Sigmoid colon (tissue), 4 donors: ENCODE results near the gene LRRC17.

Experiments used
- POLR2A ChIP-seq, 2 donors: fragments of 450-650 bp; IDR thresholded peaks; one replicate each; pipeline ENCODE4 v1.6.1; 2016; ENCODE audit warnings: antibody characterized with exemption in 2 of 2, mild to moderate bottlenecking in 2 of 2, moderate library complexity in 2 of 2
- POLR2AphosphoS5 ChIP-seq, 4 donors: sonication (generic); formaldehyde crosslinking; IDR thresholded peaks; one replicate each; pipeline ENCODE4 v1.6.1; 2017; ENCODE audit warnings: antibody characterized with exemption in 4 of 4
- TF ChIP-seq, protein P1 (sequence below), 4 experiments: fragments of 450-650 bp in 3 of 4; fragments of 200-600 bp in 1 of 4; IDR thresholded peaks; one replicate each; pipeline ENCODE4 v1.5.1; 2016 to 2019; ENCODE audit warnings: antibody characterized with exemption in 4 of 4, mild to moderate bottlenecking in 3 of 4, moderate library complexity in 2 of 4

DNA sequence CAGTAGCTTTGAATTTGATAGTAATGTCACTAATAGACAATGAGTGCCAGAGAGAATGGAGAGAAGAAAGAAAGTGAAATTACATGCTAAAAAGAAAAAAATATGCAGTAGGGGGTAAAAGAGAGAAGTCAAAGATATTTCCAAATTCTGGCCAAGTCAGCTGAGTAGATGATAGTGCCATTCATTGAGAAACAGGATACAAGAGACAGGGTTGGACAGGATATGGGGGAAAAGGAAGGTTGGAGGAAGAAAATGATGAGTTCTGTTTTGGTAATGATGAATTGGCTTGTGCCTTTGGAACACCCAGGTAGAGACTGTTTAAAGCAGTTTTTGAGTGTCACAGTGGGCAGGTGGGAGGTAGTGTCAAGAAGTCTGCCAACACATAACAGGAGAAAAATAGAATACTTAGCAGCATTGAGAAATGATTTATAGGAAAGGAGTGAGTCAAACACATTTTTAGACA is 78.3 kb downstream of the LRRC17 start:
- TF ChIP-seq, protein P1, sequence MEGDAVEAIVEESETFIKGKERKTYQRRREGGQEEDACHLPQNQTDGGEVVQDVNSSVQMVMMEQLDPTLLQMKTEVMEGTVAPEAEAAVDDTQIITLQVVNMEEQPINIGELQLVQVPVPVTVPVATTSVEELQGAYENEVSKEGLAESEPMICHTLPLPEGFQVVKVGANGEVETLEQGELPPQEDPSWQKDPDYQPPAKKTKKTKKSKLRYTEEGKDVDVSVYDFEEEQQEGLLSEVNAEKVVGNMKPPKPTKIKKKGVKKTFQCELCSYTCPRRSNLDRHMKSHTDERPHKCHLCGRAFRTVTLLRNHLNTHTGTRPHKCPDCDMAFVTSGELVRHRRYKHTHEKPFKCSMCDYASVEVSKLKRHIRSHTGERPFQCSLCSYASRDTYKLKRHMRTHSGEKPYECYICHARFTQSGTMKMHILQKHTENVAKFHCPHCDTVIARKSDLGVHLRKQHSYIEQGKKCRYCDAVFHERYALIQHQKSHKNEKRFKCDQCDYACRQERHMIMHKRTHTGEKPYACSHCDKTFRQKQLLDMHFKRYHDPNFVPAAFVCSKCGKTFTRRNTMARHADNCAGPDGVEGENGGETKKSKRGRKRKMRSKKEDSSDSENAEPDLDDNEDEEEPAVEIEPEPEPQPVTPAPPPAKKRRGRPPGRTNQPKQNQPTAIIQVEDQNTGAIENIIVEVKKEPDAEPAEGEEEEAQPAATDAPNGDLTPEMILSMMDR (IDR thresholded peaks at IDR 0.05) = no peak
- no peak for TF ChIP-seq POLR2A (IDR thresholded peaks at IDR 0.05)
- no peak for TF ChIP-seq POLR2AphosphoS5 (IDR thresholded peaks at IDR 0.05)
